ENCODE measurements around the gene KLF15.

Gene KLF15

GRCh38 chr3:126376444-126376843, 19.2 kb upstream of the KLF15 start:
- no peak for TF ChIP-seq CTCF (IDR thresholded peaks at IDR 0.05; ENCODE audit: low read depth, low read length, missing control alignments)
- no peak for DNase-seq (ENCODE audit: extremely low read depth, low read depth)
- no peak overlapping the region for H3K4me3 ChIP-seq (replicated peaks; ENCODE audit: low read depth, low read length)

- no peak overlapping the region for H3K4me3 ChIP-seq (replicated peaks; ENCODE audit: low read depth, low read length)
- no peak for DNase-seq (ENCODE audit: extremely low read depth, low read depth)
- TF ChIP-seq CTCF (IDR thresholded peaks at IDR 0.05; ENCODE audit: low read depth, low read length, missing control alignments): no peak
These were observed 18.7 kb upstream of the KLF15 start for GRCh38 chr3:126375835-126376331.

GRCh38 chr3:126373682-126374601, 16.7 kb upstream of the KLF15 start:
- TF ChIP-seq CTCF (IDR thresholded peaks at IDR 0.05; ENCODE audit: low read depth, low read length, missing control alignments): no peak
- no peak for DNase-seq (ENCODE audit: extremely low read depth, low read depth)
- no peak overlapping the region for H3K4me3 ChIP-seq (replicated peaks; ENCODE audit: low read depth, low read length)

GRCh38 chr3:126373146-126373613, 16.0 kb upstream of the KLF15 start:
- H3K4me3 ChIP-seq (replicated peaks; ENCODE audit: low read depth, low read length): no peak overlapping the region
- TF ChIP-seq CTCF (IDR thresholded peaks at IDR 0.05; ENCODE audit: low read depth, low read length, missing control alignments): no peak
- no peak for DNase-seq (ENCODE audit: extremely low read depth, low read depth)

- no peak for TF ChIP-seq CTCF (IDR thresholded peaks at IDR 0.05; ENCODE audit: low read depth, low read length, missing control alignments)
- no peak for DNase-seq (ENCODE audit: extremely low read depth, low read depth)
These were observed 15.4 kb upstream of the KLF15 start for GRCh38 chr3:126372413-126373145.

GRCh38 chr3:126371096-126371705, 14.0 kb upstream of the KLF15 start:
- no peak overlapping the region for H3K4me3 ChIP-seq (replicated peaks; ENCODE audit: low read depth, low read length)
- no peak for DNase-seq (ENCODE audit: extremely low read depth, low read depth)
- TF ChIP-seq CTCF (IDR thresholded peaks at IDR 0.05; ENCODE audit: low read depth, low read length, missing control alignments): no peak

More at GRCh38 chr3:126372413-126373145, 15.4 kb upstream of the KLF15 start:
- H3K4me3 ChIP-seq (replicated peaks; ENCODE audit: low read depth, low read length): no peak overlapping the region
